CD4-positive, alpha-beta T cell treated with Interleukin-6 at 100 ng/mL for 8 hours (primary cell): ENCODE results near the gene MYH6.
A peak's percentile ranks its signal among the peaks of the same experiment; 100 is the strongest.
"Not testable (repeated sequence)": the region's sequence is repeated elsewhere in the genome, so short reads cannot be mapped to it uniquely, and the experiment has no call there.

Experiments used
- DNase-seq: peaks from one replicate; pipeline ENCODE4 v3.0.0-alpha.2; 2020; ENCODE audit warnings: mixed read lengths, low spot score

The MYH6 gene

DNA sequence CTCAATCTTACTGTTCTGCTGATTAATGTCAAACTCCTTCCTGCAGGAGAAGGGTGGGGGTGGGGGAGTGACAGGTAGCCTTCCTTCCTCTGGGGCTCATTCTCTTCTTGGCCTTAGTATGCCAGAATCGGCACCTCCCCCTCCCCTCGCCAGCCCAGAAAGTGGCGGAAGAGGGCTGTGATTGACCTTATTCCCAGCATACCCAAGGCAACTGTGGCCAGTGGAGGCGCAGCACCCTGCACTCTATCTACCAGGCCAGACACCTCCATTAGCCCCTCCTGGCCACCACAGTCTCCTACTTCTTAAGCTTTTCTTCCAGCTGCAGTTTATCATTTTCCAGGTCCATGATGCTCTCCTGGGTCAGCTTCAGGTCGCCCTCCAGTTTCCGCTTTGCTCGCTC lies 15.5 kb downstream of the MYH6 start:
- DNase-seq: no peak

DNA sequence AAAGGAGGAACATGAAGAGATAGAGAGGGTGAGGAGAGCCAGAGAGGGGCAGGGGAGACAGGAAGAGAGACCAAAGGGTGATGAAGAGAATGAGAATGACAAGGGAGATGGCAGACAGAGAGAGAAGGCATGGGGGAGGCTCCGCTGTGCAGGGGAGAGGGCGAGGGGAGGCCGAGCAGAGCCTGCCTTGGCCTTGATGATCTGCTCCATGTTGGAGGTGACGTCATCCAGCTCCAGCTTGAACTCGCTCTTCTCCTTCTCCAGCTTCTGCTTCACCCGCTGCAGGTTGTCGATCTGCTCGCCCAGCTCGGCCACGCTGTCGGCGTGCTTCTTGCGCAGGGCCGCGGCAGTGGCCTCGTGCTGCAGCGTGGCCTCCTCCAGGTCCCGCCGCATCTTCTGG lies 18.2 kb downstream of the MYH6 start:
- not testable (repeated sequence) for DNase-seq

DNA sequence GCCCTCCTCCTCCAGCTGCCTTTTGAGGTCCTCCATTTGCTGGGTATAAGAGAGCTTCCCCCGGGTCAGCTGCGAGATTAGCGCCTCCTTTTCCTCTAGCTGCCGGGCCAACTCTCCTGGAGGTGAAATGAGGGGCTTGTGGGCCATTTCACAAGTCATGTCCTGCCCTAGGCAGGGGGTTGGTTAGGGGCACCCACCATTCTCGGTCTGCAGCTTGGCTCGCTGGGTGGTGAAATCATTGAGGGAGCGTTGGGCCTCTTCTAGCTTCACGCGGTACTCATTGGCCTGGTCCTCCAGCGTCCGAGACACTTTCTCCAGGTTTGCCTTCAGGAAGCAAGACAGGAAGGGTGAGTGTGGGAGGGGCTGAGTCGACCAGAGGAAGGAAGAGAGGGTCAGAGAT lies 18.7 kb downstream of the MYH6 start:
- no peak for DNase-seq

DNA sequence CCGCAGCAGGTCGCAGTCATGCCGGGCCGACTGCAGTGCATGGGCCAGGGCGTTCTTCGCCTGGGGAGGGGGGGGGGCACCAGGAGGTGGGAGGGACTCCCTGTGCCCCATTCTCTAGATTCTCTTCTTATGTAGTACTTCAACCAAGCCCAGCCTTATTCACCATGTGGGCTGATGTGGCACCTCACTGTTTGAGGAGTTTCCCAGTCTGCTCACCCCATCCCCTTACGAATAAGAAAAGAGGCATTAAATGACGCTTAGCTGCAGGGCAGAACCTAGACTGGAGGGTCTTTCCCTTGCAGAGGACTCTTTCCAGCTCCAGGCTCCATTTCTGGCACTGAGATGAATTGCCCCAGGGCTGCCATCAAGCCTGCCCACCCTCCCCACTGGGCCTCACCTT lies 19.1 kb downstream of the MYH6 start:
- no peak for DNase-seq

DNA sequence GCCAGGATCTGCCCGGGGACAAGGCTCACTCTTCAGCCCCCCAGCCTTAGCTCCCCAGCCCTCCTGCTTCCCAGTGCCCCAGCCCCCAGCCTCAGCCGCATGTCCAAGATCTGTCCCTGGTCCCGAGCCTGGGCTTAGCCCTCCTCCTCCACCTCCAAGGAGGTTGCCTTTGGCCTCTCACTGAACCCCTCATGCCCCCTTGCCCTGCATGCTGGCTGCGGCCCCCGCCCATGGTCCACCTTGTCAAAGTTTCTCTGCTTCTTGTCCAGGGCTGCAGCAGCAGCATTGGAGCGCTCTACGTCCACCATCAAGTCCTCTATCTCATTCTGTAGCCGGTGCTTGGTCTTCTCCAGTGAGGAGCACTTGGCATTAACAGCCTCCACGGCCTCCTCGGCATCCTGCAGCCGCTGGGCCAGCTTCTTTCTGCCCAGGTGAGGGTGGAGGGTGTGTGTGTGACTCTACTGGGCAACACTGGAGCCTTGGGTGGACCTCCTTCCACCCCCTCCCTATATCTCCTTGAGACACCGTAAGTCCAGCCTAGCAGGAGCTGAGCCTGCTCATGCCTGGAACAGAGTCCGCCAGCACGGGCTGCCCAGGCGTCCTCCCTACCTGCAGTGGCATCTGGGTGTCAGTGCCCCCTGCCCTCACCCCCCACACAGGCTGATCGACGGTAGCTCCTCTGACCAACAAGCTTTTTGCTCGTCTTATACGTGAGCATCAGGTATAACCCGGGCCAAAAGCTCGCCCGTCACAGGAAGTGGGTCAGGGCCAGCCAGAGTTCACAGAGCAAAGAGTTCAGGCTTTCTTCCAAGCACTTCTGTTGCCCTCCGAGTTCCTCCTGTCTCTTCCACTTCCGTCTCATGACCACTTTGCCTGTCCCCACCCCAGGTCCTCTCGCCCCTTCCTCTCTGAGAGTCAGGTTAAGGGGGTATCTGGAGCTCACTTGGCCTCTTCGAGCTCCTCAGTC lies 19.9 kb downstream of the MYH6 start:
- no peak for DNase-seq

DNA sequence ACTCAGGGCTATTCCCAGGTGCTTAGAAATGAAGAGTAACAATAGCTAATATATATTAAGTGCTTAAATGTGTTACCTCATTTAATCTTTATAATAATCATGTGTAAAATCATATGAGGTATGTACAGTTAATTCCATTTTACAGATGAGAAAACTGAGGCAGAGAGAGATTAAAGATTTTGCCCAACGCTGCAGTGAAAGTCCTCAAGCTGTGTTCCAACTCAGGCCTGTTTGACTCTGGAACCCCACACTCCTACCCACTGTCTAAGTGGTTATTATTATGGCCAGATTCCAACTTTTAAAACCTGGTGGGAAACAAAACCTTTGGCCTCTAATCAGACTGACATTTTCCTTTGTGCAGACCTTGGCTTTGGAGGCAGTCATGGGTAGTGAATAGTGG lies 21.1 kb downstream of the MYH6 start:
- no peak for DNase-seq

DNA sequence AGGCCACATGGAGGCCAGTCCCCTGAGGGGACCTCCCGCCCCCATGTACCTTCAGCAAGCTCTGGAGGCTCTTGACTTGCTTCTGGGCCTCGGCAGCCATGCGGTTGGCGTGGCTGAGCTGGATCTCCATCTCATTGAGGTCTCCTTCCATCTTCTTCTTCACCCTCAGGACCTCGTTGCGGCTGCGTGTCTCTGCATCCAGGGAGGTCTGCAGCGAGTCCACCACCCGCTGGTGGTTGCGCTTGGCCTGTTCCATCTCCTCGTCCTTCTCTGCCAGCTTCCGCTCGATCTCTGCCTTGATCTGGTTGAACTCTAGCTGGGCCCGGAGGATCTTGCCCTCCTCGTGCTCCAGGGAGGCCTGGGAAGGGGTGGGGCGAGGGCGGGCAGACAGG lies 21.8 kb downstream of the MYH6 start:
- not testable (repeated sequence) for DNase-seq

DNA sequence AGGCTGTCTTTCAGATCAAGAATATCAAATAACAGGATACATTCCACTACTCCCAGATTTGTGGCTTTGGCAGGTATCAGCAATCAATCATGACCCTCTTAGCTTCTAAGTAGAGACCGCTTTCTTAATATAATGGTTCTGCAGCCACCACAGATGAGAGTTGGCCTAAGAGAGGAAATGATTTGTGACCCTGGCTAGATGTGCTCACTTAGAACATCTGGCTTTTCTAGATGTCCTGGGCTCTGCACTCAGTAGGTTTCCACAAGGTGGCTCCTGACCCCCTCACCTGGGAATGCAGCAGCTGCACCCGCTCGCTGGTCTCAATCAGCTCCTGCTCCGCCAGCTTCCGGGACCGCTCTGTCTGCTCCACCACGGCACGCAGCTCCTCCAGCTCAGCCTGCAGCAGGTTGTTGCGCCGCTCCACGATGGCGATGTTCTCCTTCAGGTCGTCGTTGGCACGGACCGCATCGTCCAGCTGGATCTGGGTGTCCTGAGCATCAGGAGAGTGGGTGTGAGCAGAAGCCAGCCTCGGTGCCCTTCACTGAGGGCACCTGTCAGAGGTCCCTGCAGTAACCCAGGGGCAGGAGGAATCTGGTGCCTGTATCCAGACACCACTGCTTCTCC lies 22.3 kb downstream of the MYH6 start:
- no peak for DNase-seq

DNA sequence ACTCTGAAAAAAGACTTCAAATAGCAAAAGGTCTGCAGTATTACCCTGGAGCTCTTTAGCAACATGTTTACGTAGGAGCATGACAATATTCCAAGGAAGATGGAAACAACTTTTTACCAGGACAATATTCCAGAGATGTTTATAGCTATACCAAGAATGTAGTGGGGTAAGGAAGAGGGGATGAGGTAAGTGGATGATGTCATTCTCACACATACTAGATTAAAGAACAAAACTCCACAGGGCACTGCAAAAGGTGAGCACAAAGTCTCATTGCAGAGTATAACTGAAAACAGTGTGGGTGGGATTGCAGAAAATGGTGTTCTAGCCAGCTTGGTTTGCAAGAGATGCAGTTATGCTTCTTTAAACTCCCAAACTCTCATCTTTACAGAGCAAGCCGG lies 22.8 kb downstream of the MYH6 start:
- DNase-seq: no peak

DNA sequence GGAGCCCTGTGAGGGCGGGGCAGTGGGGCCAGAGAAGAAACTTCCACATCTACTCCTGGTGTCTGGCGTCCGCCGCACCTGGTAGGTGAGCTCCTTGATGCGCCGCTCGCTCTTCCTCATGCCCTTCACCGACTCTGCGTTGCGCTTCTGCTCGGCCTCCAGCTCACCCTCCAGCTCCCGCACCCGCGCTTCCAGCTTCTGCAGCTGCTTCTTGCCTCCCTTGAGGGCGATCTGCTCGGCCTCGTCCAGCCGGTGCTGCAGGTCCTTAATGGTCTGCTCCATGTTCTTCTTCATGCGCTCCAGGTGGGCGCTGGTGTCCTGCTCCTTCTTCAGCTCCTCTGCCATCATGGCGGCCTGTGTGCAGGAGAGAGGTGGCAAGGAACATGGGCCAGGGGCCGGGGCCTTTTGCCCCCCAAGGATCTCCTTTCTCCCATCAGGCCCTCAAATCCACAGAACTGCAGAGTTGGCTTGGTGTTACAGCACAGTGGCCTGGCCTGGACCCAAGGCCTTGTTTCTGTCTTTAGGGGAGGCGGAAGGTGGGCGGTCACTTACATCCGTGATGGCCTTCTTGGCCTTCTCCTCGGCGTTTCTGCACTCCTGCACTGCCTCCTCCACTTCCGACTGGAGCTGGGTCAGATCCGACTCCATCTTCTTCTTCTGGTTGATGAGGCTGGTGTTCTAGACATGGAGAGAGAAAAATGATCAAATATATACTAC lies 23.6 kb downstream of the MYH6 start:
- DNase-seq: no peak

DNA sequence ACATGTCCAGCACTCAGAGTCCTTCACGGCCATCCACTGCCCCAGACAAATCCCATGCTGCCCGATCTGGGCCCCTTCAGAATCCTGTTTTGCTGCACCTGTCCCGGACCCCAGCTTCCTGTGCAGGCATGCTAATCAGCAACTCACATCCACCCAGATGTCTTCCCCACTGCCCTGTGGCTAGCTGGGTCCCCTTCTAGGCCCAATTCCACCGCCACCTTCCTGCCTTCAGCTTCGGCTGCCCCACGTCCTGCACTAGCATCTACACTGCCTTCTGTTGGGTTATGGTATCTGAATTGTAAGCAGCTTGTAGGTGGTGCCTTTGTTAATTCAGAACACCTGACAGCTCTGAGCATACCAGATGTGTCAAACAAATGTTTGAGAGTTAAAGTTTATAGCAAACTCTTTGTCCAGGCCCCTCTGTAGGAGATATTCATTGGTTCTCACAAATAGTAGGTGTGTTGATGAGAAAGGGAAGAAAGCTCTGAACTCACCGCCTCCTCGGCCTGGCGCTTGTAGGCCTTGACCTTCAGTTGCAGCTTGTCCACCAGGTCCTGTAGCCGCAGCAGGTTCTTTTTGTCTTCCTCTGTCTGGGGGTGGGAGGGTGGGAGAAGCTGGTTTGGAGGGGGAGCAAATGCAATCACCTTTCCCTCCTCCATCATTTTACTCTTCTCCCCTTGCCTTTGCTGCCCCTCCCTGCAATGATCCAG lies 25.2 kb downstream of the MYH6 start:
- no peak for DNase-seq

DNA sequence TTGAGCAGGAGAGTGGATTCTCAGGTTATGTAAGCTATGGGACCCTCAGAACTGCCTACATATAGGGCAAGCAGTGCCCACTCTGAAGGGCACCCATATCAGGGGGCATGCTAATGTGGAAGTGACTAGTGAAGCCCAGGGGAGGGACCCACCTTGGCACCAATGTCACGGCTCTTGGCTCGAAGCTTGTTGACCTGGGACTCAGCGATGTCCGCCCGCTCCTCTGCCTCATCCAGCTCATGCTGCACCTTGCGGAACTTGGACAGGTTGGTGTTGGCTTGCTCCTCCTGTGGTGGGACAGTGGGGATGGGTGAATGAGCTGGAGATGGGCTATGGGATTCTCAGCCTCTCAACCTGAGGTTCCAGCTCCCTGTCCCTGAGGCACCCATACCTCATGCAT lies 25.8 kb downstream of the MYH6 start:
- DNase-seq: no peak

DNA sequence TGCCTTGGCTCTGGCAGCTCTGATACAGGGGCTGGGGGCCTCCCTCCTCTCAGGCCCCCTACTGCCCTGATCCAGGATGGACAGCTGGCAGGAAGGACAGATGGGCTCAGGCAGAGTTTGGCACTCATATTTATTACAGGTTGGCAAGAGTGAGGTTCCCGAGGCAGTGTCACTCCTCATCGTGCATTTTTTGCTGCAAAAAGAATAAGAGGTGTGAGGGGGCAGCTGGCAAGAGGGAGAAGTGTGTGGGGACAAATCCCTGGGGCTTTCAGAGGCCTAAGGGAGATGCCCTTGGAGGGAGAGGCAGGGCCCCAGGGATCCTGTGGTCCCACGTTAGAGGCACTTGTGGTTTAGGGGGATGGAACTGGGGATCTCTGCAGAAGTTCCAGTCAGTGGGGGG lies 26.2 kb downstream of the MYH6 start:
- DNase-seq: no peak

DNA sequence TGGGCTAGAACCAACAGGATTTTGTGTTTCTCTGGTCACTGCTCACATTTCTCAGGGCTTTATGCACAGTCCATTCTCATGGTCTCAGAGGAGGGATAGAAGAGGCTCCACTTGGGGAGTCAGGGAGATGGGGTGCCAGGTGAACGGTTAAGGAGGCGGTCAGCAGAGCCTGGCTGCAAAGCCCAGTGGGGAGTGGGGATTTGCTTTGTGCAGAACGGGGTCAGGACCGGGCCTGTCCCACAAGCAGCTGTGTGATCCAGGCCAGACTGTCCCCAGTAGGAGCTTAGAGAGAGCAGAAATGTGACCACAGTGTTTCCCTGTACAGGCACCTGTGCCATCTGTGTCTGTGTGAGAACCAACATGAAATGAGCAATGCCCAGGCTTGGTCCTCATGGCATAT lies 27.1 kb downstream of the MYH6 start:
- DNase-seq: no peak

DNA sequence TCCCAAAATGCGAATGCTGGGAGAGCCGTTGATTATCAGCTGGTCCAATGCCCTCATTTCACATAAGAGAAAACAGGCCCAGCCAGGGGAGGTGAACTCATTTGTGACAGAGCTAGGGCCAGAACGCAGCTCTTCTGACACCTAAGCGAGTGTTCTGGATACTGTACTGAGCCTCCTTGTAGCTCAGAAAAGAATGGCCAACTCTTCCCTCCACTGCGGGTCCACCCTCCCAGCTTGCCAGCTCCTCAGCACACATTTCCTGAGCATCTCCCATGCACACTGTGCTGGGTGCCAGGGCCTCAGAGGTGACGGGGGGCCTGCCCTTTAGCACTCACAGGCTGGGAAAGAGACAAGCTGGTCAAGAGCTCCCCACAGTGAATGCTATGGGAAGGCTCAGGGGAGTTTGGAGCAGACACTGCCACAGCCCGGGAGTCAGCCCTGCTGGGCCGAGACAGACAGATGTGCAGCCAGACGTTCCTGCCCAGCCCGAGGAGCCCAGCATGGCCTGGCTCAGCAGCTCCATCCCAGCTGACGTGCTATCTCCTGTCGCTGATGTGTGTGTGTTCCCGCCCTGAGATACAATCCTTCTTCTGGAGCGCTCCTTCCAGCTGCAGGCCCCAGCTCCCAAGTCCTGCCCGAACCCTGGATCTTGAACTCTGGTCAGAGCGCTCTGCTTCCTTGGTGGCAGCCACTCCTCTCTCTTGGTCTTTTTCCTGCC lies 27.7 kb downstream of the MYH6 start:
- DNase-seq: no peak

DNA sequence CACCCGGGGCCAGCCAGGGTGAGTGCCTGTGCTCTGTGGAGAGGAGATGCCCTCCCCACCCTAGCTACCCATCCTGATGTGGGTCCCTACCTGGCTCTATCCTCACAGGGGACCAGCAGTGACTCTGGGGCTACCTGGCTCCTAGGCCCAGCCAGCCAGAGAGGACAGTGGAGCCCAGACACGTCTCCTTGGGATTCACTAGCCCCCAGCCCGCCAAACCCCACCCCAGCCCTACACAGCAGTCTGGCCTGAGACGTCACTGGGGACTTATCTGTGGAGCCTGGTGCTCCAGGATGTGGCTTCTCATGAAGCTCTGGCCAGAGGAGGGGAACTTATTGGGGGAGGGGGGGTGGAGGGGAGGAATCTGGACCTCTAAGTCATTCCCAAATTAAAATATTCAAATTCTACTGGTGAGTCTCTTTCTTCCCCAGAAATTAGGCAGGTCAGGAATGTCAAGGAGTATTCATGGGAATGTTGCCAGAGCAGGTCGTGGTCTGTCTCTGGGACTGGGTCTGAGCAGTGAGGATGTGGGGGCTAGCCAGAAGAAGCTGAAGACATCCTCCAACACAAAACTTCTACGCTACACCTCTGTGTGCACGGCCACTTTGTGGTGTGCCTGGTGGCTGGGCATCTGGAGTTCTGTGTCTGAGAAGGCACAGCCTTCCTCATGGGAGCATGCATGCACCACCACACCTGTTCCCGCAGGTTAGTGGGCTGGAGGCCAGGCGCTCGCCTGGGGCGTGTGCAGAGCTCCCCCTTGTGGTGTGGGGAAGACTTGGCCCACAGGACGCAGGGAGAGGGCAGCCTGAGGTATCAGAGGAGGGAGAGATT lies 28.5 kb downstream of the MYH6 start:
- peak; percentile 65 for DNase-seq

DNA sequence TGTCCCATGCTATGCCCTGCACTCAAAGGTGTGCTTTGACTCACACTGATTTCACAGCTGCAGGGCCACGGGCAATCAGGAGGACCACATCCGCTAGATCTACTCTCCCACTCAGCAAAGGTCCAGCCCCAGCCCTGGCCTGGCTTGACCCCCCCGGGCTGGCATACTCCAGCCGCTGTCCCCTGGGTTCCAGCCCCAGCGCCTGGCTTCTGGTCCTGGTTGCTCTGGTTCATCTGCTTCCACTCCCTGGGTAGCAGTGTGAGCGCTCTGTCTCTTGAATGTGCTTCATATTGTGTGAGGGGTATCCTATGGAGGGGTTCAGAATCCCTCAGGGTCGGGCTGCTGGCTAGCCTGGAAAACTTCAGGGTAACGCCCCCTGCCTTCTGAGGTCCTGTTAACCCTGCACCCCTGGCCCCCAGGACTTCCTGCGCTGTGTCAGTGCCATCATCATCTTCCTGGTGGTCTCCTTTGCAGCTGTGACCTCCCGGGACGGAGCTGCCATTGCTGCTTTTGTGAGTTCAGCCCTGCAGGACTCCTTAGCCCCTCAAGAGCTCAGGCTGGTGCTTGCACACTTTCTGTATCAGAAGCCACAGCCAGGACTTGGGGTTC lies 29.4 kb downstream of the MYH6 start:
- no peak for DNase-seq

DNA sequence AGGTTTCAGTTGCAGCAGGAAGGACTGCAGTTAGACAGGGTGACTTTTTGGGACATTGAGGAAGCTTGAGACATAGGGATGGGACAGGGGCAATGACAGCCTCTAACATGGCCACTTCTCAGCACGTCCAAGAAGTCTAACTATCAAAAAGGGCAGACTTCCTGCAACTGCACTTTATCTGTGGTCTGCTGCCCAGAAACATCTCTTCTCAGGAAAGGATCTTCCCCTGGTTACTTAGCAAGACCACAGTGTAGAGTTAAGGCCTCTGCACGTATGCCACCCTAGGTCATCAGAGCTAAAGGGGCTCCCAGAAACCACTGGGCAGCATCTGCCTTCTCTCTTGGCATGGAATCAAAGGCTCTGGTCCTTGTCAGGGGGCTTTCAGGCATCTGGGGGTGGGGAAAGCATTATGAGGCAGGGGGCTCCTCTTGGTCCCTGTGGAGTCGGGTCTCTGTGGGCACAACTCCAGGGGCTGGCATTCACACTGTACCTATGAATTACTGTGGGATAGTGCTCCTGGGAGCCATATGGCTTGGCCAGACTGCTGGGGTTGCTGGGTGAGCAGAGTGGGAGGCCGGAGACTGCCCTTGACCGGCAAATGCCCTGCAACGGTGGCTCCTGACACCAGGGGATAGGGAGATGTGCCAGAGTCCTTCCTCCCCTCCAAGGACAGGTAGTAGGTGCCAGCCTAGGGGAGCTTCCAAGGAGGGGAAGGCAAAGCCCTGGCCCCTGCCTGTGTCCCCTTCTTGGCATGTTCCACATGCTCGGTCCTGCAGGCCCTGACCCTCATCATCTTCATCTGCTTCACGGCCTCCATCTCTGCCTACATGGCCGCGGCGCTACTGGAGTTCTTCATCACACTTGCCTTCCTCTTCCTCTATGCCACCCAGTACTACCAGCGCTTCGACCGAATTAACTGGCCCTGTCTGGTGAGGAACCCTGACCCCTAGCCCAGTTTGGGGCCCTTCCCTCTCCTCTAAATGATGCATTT lies 30.2 kb downstream of the MYH6 start:
- no peak for DNase-seq

DNA sequence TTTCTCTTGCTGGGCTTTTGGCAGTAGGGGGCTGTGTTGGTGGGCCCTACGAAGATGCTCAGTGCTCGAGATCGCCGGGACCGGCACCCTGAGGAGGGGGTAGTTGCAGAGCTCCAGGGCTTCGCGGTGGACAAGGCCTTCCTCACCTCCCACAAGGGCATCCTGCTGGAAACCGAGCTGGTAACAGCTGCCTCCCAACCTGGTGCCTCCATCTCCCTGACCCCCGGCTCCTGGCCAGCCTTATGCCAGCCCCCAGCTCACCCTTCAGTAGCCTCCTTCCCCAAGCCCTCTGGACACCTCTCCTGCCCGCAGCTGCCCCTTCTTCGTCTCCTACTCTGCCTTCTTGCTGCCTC lies 30.9 kb downstream of the MYH6 start:
- no peak for DNase-seq
